GM12878 (cell line): ENCODE data around the gene LRRC40. TPM values are rescaled to one million over a fixed set of nuclear protein-coding genes. Genes with fewer than 3 reads are reported as not detected.
A peak's percentile ranks its signal among the peaks of the same experiment; 100 is the strongest.

Source experiments
- ATAC-seq: fragments of 200-7000 bp; cut with Tn5 transposase; 3 replicates; pipeline ENCODE4 v1.9.1; 2020; ENCODE audit warnings: mild to moderate bottlenecking, moderate library complexity
- BruUV-seq: library from RNA; stranded (reverse); fragments of 400-500 nt; replicated peaks from 2 replicates; lab custom pipeline; 2021; lab: Mats Ljungman, UMichigan
- CTCF ChIA-PET: fragments of 300-600 bp; sonication (Branson Sonifier 250); formaldehyde crosslinking; extraction: SDS; loops from one replicate; lab custom pipeline; 2021; ENCODE audit warnings: inconsistent platforms; lab: Yijun Ruan, JAX
- POLR2A ChIA-PET: fragments of 350-600 bp; formaldehyde crosslinking; extraction: SDS; loops from one replicate; lab custom pipeline; 2021; ENCODE audit warnings: inconsistent platforms; lab: Charles Lee
- RAD21 ChIA-PET: fragments of 300-600 bp; sonication (Branson Sonifier 250); formaldehyde crosslinking; loops from one replicate; lab custom pipeline; 2023; ENCODE audit warnings: antibody characterized with exemption; ENCODE audit not compliant: unreplicated experiment; lab: Charles Lee
- SMC1A ChIA-PET: fragments of 300-600 bp; sonication (Branson Sonifier 250); formaldehyde crosslinking; loops from one replicate; lab custom pipeline; 2023; ENCODE audit not compliant: unreplicated experiment, uncharacterized antibody; lab: Charles Lee
- DNase-seq: peaks from one replicate; pipeline ENCODE4 v3.0.0-alpha.2; 2011; ENCODE audit warnings: low read depth, low spot score
- FAIRE-seq: peaks from 3 replicates; lab custom pipeline; 2011; peaks lifted over from hg19 to GRCh38; lab: Jason Lieb, UNC
- H2AFZ ChIP-seq: 2 replicates; pipeline ENCODE4 v1.6.0; 2011; ENCODE audit warnings: low read depth, low read length, control low read depth; ENCODE audit not compliant: control insufficient read depth
- H3K27ac ChIP-seq: 2 replicates; pipeline ENCODE4 v1.5.1; 2011; ENCODE audit warnings: control low read depth; ENCODE audit not compliant: control insufficient read depth, insufficient read depth
- H3K27me3 ChIP-seq, 2 experiments: replicated peaks in 1 of 2; 2 replicates each; pipeline versions ENCODE4 v1.6.0 to v1.6.1; 2011; ENCODE audit warnings: low read length in 1 of 2; ENCODE audit not compliant: control insufficient read depth in 2 of 2, insufficient read depth in 2 of 2
- H3K36me3 ChIP-seq, 2 experiments: 2 replicates each; pipeline ENCODE4 v1.5.1; 2011; ENCODE audit warnings: low read length in 1 of 2; ENCODE audit not compliant: control insufficient read depth in 2 of 2, insufficient read depth in 2 of 2
- H3K4me1 ChIP-seq: 2 replicates; pipeline ENCODE4 v1.6.1; 2011; ENCODE audit warnings: mild to moderate bottlenecking, low read length, moderate library complexity, mixed read lengths; ENCODE audit not compliant: control insufficient read depth, insufficient read depth
- H3K4me2 ChIP-seq: 2 replicates; pipeline ENCODE4 v1.6.0; 2011; ENCODE audit warnings: control low read depth; ENCODE audit not compliant: control insufficient read depth, insufficient read depth
- H3K4me3 ChIP-seq: fragments of 200-600 bp; sonication (generic); 2 replicates; pipeline ENCODE4 v1.5.1; 2016
- H3K79me2 ChIP-seq: 2 replicates; pipeline ENCODE4 v1.6.0; 2011; ENCODE audit warnings: low read length; ENCODE audit not compliant: control insufficient read depth, insufficient read depth
- H3K9ac ChIP-seq: 2 replicates; pipeline ENCODE4 v1.8.0; 2011; ENCODE audit warnings: low read length, control low read depth, mixed read lengths; ENCODE audit not compliant: control insufficient read depth, insufficient read depth
- H3K9me3 ChIP-seq: replicated peaks from 3 replicates; pipeline ENCODE4 v1.5.1; 2011; ENCODE audit warnings: mild to moderate bottlenecking, low read length; ENCODE audit not compliant: control insufficient read depth, insufficient read depth
- H4K20me1 ChIP-seq: 2 replicates; pipeline ENCODE4 v1.6.0; 2011; ENCODE audit not compliant: control insufficient read depth, insufficient read depth
- CHD1 ChIP-seq: IDR thresholded peaks from 2 replicates; pipeline ENCODE4 v1.6.1; 2012; ENCODE audit warnings: low read depth, low read length, improper control_type of control experiment
- CTCF ChIP-seq, 3 experiments: IDR thresholded peaks in 2 of 3; conservative IDR thresholded peaks in 1 of 3; 2 replicates each; pipeline ENCODE4 v1.5.1; 2011; ENCODE audit warnings: low read depth in 3 of 3, low read length in 3 of 3, mild to moderate bottlenecking in 3 of 3, control low read depth in 2 of 3, moderate library complexity in 2 of 3, inconsistent platforms in 1 of 3, mixed read lengths in 1 of 3; ENCODE audit not compliant: control insufficient read depth in 2 of 3, insufficient read depth in 1 of 3; ENCODE audit errors: extremely low read depth in 1 of 3
- MTA2 ChIP-seq: fragments of 450-650 bp; IDR thresholded peaks from 2 replicates; pipeline ENCODE4 v1.6.1; 2016; ENCODE audit warnings: low read depth, mild to moderate bottlenecking, moderate library complexity
- NR2F1 ChIP-seq: fragments of 450-650 bp; conservative IDR thresholded peaks from 2 replicates; pipeline ENCODE4 v1.6.1; 2017; ENCODE audit warnings: mild to moderate bottlenecking
- SPI1 ChIP-seq: IDR thresholded peaks from 2 replicates; pipeline ENCODE4 v1.6.1; 2011; ENCODE audit warnings: low read depth, mild to moderate bottlenecking, low read length, moderate library complexity, borderline replicate concordance; ENCODE audit not compliant: insufficient read depth
- SUZ12 ChIP-seq: fragments of 200-600 bp; sonication (generic); IDR thresholded peaks from one replicate; pipeline ENCODE4 v1.6.1; 2018; ENCODE audit warnings: antibody characterized with exemption, mild to moderate bottlenecking; ENCODE audit not compliant: unreplicated experiment
- ZNF24 ChIP-seq: fragments of 450-650 bp; IDR thresholded peaks from 2 replicates; pipeline ENCODE4 v1.6.1; 2017; ENCODE audit warnings: antibody characterized with exemption, mild to moderate bottlenecking
- WGBS: methylation state at CpG from one replicate; pipeline ENCODE4 v1.1.6; 2016; ENCODE audit warnings: low lambda C conversion rate; ENCODE audit not compliant: insufficient replicate concordance, insufficient coverage; ENCODE audit errors: missing lambda C conversion rate; 5-methylcytosine and 5-hydroxymethylcytosine counted together
- in situ Hi-C: fragments of 300-500 bp; cut with MboI; formaldehyde crosslinking; loops from 9 replicates; pipeline ENCODE4 v1.14.3; 2018; ENCODE audit warnings: mixed read lengths
- intact Hi-C: fragments of 100-400 bp; cut with micrococcal nuclease; formaldehyde crosslinking; loops from one replicate; pipeline ENCODE4 v1.14.2; 2022; ENCODE audit not compliant: unreplicated experiment
- polyA plus RNA-seq, 11 experiments: library from polyadenylated mRNA; depleted of rRNA in 4 of 11; unstranded in 6 of 11; stranded (reverse) in 5 of 11; fragments of >200 nt; fragmentation: Nextera tagmentation in 4 of 11; fragmentation: Illumina TruSeq in 1 of 11; extraction: Ambion mirVana in 4 of 11; extraction: Trizol in 1 of 11; gene quantifications; 1 replicate in 1 of 11; 2 replicates in 10 of 11; pipeline versions ENCODE4 v1.2.1 to v1.2.3, GENCODE V29; 2011 to 2016; ENCODE audit warnings: inconsistent platforms in 2 of 11, missing spikeins in 2 of 11, low read depth in 1 of 11
- total RNA-seq, 4 experiments: library from RNA; depleted of rRNA in 3 of 4; stranded (reverse); fragments of >200 nt in 3 of 4; fragmentation: Illumina TruSeq in 1 of 4; extraction: Trizol in 1 of 4; gene quantifications; 2 replicates each; pipeline versions ENCODE4 v1.2.1 to v1.2.3, GENCODE V29; 2013 to 2021

Gene LRRC40
- total and polyA plus RNA-seq, 10 of the 15 experiments (the other 5 are each of a cell fraction or from before 2014, with no cell fraction given) = 19.5 to 44.3 (median 30.9) TPM

- ChIA-PET RAD21 (no interaction called here), POLR2A (no interaction called here), SMC1A (interaction anchor here (1.1 kb wide), 1 partner anchor 9 kb away, joined by 3 read pairs; no protein-coding TSS in a partner anchor), CTCF (interaction anchor here (0.6 to 1.6 kb wide), 6 partner anchors 10 to 73 kb away, joined by 3 to 5 read pairs (median 4); no protein-coding TSS in a partner anchor)
- no TSS peak for BruUV-seq
- Histone ChIP-seq H3K27ac (no peak overlapping the region), H3K36me3 (no peaks in the 10 kb centered on the region; a peak in 1 of 4 replicates), H3K4me1 (no peaks in the 10 kb centered on the region), H3K9me3 (no peaks in the 10 kb centered on the region; the same call in 2 of the 3 replicates), H3K79me2 (peaks cover 54% of the 10 kb centered on the region), H3K4me3 (no peak overlapping the region), H4K20me1 (no peaks in the 10 kb centered on the region), H2AFZ (no peak overlapping the region), H3K4me2 (no peak overlapping the region), H3K27me3 (no peaks in the 10 kb centered on the region), H3K9ac (no peak overlapping the region)
- DNase-seq = no peak
- FAIRE-seq = no peak
- 85% methylated on average over 3 of the region's 3 CpGs for WGBS
- intact Hi-C loops = no loop called here
- TF ChIP-seq SPI1 = no peak
- TF ChIP-seq NR2F1 = no peak
- TF ChIP-seq SUZ12 = no peak
- TF ChIP-seq MTA2 = no peak
- TF ChIP-seq CHD1 = no peak
- TF ChIP-seq ZNF24 = peak; percentile 50; the same call in 1 of the 2 replicates
- peak in 1 of 3 experiments; percentile 13; a peak in 1 of 6 replicates for TF ChIP-seq CTCF (IDR thresholded peaks at IDR 0.05 in 2 of 3, conservative IDR thresholded peaks at IDR 0.05 in 1 of 3; ENCODE audit: control insufficient read depth in 2 of 3, extremely low read depth in 1 of 3, insufficient read depth in 1 of 3, low read depth in 3 of 3, low read length in 3 of 3)
- in situ Hi-C loops = no loop called here
- peak; percentile 56 for ATAC-seq
Measured at GRCh38 chr1:70196333-70196732, 9.0 kb downstream of the LRRC40 start.
